Stromal cell of bone marrow (primary cell): ENCODE measurements around the gene DAB2IP.
"Not testable (repeated sequence)": the region's sequence is repeated elsewhere in the genome, so short reads cannot be mapped to it uniquely, and the experiment has no call there.

Source experiments
- DNase-seq: peaks from one replicate; pipeline ENCODE4 v3.0.0-alpha.2; 2012; ENCODE audit warnings: low read depth

Gene DAB2IP

DNA sequence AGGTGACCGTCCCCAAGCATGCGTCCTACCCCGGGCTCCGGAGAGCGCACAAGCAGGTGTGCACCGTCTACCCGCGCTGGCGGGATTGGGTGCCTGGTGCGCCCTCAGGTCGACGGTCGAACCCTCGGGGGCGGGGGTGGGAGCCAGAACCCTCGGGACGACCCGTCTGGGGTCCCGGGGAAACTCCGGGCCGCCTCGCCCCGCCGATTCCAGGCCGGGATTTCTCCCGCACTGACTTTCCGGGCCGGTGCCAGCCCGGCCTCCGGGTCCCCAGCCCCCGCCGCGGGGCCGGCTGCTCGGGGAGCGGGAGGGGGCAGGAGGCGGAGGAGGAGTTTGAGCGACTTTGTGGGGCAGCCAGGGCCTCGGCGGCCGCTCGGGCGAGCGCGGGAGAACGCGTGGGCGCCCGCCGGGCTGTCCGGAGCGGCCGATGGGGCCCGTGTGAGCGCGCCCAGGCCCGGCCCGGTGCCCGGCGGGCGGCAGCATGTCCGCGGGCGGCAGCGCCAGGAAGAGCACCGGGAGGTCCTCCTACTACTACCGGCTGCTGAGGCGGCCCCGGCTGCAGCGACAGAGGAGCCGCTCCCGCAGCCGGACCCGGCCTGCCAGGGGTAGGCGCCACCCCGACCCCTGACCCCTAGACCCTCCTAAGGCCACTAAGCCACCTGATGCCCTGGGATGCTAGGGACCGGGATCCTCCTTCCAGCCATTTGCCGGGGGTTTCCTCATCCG lies at the start of gene DAB2IP:
TSS of gene DAB2IP (plus strand) at position 340 of the 726 bp plus-strand sequence. CDS start at position 482, 142 bp downstream.
- DNase-seq, result no peak

DNA sequence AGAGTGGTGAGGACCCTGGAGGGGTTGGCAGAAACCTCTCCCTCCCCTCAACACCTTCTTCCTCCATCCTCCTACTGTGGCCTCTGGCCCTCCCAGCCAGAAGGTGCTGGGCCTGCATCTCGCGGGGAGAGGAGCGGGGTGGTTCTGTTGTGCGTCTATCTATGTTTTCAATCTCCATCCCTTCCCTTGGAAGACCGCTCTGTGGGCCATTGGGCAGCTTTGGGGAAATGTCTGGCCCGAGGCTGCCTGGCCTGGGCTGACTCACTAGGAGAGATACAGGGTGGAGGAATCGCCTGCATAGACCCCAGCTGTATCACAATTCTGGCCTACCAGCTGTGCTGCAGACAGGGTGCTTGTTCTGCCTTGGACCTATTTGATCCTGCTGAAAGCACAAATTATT lies 48.4 kb upstream of the DAB2IP start:
- DNase-seq, result no peak

GRCh38 chr9:121604242-121604641 lies 47.2 kb upstream of the DAB2IP start:
- DNase-seq, result no peak

DNA sequence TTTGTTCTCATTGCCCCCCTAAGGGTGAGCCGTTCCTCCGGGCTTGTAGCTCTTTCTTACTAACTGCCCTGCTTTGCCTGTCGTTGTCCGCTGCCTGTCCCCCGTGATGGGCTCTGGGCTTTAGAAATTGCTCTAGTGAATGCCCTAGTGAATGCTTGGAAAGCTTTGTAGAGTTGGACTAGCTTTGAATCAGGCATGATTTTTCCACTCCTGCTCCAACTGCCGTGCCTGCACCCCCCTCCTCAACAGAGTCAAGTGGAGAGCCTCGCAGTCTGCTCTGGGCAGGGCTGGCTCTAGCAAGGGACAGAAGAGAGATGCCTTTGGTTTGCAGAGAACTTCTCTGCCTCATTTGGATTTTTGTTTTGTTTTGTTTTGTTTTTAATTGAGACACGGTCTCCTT lies 46.8 kb upstream of the DAB2IP start:
- no peak for DNase-seq

DNA sequence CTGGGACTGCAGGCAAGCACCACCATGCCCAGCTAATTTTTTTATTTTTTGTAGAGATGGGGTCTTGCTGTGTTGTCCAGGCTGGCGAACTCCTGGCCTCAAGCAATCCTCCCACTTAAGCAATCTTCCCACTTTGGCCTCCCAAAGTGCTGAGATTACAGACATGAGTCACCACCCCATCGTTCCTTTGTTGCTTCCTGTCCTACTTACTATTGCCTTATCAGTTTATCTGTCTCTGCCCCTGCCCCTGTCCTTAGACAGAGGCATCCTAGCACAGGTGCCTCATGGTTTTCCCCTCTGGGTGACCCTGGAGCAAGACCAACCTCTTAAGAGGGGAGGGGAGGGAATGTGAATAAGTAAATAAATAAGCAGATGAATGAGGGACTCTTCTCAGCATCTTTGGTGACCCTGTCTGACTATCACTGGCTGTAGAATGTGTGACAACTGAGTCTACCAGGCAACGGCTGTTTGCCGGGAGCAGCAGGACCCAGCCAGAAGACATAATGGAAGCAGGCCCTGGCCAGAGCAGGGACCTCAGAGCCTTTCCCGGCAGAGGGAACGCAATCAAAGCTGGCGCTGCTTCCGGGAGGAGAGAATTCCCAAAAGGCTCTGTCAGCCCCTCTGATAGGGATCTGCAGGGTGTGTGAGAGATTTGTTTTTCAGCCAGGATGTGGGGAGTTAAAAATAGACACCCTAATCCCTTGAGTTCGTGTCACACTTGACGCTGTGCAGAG lies 43.8 kb upstream of the DAB2IP start:
- no peak for DNase-seq

DNA sequence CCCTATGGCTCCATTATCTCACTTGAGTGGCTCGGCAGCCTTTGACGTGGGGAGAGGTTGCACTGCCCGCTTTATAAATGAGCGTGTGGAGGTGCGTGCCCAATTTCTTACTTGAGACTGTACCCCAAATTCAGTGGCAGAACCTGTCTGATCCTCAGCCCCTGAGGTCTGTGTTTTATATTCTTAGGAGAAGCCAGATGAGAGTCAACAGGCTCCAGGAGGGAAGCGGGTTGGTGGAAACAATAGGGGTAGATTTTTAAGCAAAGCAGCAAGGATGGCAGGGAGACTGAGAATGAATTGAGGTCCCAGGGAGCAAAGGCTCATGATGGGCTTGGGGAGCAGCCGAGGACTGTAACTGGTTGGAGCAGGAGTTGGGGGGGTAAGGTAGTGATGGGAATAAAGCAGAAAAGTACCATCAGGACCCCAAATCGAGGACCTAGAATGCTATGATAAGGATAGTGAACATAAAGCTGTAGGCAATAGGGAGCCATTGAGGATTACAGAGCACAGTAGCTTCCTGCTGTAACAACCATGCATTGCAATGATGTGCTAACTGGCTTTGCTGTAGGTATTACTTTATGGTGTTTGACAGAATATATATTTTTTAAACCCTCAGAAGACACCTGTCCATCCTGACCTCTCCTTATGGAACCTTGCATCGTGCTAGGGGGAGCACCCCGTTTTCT lies 43.1 kb upstream of the DAB2IP start:
- no peak for DNase-seq

DNA sequence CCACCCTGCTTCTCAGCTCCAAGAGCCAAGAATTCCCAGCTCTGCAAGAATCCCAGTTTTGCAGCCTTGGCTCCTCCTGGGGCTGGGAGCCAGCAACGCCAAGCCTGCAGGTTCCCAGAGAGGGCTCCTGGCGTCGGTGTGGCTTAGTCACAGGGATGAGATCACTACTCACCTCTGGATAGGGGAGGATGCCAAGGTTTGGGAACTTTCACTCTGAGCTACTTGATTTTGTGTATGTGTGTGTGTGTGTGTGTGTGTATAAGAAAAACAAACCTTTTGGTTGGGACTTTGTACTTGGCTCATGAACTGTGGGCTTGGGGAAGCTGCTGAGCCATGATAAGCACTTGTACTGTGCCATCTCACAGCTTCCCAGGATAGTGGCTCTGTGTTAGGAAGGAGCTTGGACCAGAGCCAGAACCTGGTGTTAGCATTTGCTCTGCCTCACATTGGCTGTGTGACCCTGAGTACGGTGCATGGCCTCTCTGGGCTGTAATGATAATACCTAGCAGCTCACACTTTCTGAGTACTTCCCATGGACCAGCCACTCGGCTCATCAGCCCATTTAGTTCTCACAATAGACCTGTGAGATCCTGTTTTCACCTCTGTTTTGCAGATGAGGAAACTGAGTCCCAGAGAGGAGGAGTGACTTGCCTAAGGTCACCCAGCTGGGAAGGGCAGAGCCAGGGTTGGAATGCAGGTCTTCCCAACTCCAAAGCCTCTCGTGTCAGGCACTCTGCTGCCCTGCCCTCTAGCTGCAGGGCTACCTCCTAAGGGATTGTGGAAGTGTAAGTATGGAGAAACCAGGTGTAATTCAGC lies 41.4 kb upstream of the DAB2IP start:
- DNase-seq, result no peak

DNA sequence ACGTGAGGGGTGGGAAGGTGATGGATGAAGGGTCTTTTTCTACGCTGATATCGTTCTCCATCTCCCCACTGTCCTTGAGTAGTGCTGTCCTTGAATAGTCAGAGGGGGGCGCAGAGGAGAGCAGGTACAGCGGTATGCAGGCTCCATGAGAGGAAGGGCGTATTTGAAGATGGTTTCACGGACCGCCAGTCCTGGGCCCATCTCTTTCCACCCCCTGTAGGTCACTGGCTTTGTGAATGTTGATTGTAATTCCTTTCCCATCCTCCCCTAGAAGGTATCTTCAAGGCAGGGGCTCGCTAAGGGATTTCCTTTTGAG lies 40.8 kb upstream of the DAB2IP start:
- DNase-seq, result no peak

GRCh38 chr9:121612511-121612998 lies 38.9 kb upstream of the DAB2IP start:
- no peak for DNase-seq

- no peak for DNase-seq
Measured at GRCh38 chr9:121613009-121613752, 38.3 kb upstream of the DAB2IP start.

DNA sequence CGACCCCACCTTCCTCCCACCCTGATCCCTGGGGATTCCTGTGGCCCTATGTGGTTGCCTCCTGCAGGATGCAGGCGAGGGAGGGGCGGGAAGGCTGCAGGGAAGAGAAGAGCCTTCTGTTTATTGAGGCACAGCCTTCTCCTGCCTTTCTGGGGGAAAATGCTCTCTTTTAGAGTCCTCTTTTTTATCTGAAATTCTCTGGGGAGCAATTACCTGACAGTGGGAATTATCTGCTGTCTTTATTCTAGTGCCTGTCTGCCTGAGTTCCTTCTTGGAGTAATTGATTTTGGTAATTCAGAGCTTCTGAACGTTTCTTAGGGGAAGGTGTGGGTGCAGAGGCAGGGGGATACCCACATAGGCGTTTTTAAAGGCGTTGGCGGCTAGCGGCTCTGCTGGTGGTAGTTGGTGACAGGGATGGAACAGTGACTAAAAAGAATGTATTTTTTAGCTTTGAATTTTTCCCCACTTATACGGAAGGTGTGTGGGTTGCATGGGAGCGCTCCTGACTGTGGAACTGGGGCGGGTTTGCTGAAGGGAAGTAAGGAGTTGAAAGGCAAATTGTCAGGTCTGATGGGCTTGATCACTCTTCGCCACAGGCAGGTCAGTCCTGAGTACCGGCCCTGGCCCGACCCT lies 35.2 kb upstream of the DAB2IP start:
- DNase-seq, result no peak

- DNase-seq, result no peak
Measured at GRCh38 chr9:121618504-121618903, 32.9 kb upstream of the DAB2IP start.

- not testable (repeated sequence) for DNase-seq
Measured at GRCh38 chr9:121618910-121619309, 32.5 kb upstream of the DAB2IP start.

DNA sequence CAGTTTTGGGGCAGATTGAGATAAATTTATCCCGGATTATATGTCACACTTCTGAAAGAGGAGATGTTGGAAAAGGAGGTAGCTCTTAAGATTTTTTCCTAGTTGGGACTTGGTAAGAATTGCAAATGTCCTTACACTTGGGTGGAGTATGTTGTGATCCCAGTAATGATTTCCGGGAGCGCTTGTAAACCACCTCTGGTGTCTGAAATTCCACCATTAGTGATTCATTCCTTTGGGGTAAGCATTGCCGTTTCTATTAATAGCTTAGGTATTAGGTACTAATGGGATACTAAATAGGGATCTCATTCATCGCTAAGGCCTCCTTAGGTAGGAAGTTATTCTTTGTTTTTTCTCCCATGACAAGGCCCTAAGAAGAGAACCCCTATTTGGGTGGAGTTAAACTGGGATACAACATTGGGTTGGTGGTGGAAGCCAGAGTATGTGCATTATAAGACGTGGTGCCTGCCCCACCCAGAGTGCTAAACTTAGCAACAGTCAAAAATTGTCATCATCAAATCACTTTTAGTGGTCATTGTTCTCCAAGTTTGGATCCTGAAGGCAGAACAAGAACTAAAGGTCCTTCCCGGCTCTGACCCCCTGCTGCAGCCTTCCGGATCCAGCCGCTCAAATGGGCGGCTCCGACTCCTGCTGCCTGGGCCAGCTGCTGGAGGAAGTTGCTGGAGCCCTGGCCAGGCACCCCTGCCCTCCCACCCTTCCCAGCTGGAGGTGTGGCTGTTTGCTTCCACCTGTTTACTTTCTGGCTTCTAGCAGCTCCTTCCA lies 31.7 kb upstream of the DAB2IP start:
- no peak for DNase-seq

- DNase-seq, result no peak
Measured at GRCh38 chr9:121620325-121620673, 31.1 kb upstream of the DAB2IP start.

- no peak for DNase-seq
Measured at GRCh38 chr9:121620777-121621449, 30.5 kb upstream of the DAB2IP start.

- no peak for DNase-seq
Measured at GRCh38 chr9:121622387-121623203, 28.8 kb upstream of the DAB2IP start.

DNA sequence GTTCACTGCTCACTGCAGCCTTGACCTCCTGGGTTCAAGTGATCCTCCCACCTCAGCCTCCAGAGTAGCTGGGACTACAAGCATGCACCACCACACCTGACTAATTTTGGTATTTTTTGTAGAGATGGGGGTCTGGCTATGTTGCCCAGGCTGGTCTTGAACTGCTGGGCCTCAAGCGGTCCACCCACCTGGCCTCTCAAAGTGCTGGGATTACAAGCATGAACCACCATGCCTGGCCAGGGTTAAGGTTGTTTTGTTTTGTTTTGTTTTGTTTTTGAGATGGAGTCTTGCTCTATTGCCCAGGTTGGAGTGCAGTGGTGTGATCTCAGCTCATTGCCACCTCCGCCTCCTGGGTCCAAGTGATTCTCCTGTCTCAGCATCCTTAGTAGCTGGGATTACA lies 28.0 kb upstream of the DAB2IP start:
- not testable (repeated sequence) for DNase-seq

DNA sequence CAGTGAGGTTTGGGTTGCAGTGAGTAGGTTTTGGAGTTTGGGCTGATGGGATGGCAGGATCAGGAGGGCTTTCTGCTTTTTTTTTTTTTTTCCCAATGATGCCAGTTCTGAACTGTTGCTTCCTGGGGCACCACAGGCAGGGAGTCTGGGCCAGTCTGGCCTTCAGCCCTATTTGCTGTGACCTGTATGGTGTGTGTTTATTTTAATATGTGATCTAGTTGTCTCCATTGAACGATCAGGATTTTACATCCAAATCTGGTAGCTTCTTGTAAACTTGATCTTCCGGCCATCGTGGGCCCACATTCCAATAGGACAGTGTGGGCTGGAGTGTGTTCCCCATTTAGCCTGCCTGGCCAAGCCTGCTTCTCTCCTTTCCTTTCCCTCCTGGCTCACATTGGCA lies 25.8 kb upstream of the DAB2IP start:
- DNase-seq, result no peak
